NB4 (cell line): Measurements from ENCODE around the gene HAGHL.

Experiments used
- DNase-seq: peaks from one replicate; pipeline ENCODE4 v3.0.0; 2010; ENCODE audit warnings: low read depth
- H3K4me3 ChIP-seq: one replicate; pipeline ENCODE4 v1.5.1; 2011; ENCODE audit warnings: mild to moderate bottlenecking, low read depth, low read length, moderate library complexity
- MAX ChIP-seq: IDR thresholded peaks from 2 replicates; pipeline ENCODE4 v1.6.1; 2011; ENCODE audit warnings: low read depth, low read length
- MYC ChIP-seq: IDR thresholded peaks from 2 replicates; pipeline ENCODE4 v1.6.1; 2011; ENCODE audit warnings: low read depth, low read length
- POLR2A ChIP-seq: IDR thresholded peaks from 2 replicates; pipeline ENCODE4 v1.6.1; 2011; ENCODE audit warnings: mild to moderate bottlenecking; ENCODE audit not compliant: insufficient read length; ENCODE audit errors: extremely low read depth
- TF ChIP-seq, protein P1 (sequence below): IDR thresholded peaks from one replicate; pipeline ENCODE4 v1.5.1; 2012; ENCODE audit warnings: low read depth, low read length

The HAGHL gene

GRCh38 chr16:683396-684070 is 43.4 kb upstream of the HAGHL start:
- peak; percentile 38 for DNase-seq
- no peak for TF ChIP-seq MYC
- TF ChIP-seq MAX: no peak
- TF ChIP-seq, protein P1, sequence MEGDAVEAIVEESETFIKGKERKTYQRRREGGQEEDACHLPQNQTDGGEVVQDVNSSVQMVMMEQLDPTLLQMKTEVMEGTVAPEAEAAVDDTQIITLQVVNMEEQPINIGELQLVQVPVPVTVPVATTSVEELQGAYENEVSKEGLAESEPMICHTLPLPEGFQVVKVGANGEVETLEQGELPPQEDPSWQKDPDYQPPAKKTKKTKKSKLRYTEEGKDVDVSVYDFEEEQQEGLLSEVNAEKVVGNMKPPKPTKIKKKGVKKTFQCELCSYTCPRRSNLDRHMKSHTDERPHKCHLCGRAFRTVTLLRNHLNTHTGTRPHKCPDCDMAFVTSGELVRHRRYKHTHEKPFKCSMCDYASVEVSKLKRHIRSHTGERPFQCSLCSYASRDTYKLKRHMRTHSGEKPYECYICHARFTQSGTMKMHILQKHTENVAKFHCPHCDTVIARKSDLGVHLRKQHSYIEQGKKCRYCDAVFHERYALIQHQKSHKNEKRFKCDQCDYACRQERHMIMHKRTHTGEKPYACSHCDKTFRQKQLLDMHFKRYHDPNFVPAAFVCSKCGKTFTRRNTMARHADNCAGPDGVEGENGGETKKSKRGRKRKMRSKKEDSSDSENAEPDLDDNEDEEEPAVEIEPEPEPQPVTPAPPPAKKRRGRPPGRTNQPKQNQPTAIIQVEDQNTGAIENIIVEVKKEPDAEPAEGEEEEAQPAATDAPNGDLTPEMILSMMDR: no peak
- no peak for TF ChIP-seq POLR2A
- H3K4me3 ChIP-seq: peak overlapping the region; percentile 53

GRCh38 chr16:684071-684794 is 42.7 kb upstream of the HAGHL start, which contains the start of gene JMJD8:
JMJD8 (minus strand) TSS chr16:684334; CDS start chr16:684319, 15 bp downstream.
- peak; percentile 94 for DNase-seq
- peak within 1 kb of the TSS; percentile 53 for H3K4me3 ChIP-seq
- TF ChIP-seq, protein P1: no peak
- peak; percentile 18 for TF ChIP-seq MAX
- peak; percentile 75 for TF ChIP-seq POLR2A
- peak; percentile 65; the same call in 1 of the 2 replicates for TF ChIP-seq MYC

- peak overlapping the region; percentile 32 for H3K4me3 ChIP-seq
Measured at GRCh38 chr16:684961-685696, 41.8 kb upstream of the HAGHL start.

GRCh38 chr16:685967-686366 is 40.9 kb upstream of the HAGHL start:
- TF ChIP-seq POLR2A: no peak
- TF ChIP-seq MAX: peak; percentile 12; the same call in 1 of the 2 replicates
- peak; percentile 18; the same call in 1 of the 2 replicates for TF ChIP-seq MYC
- TF ChIP-seq, protein P1: peak; percentile 50
- no peak overlapping the region for H3K4me3 ChIP-seq
- DNase-seq: peak; percentile 56

More at GRCh38 chr16:684961-685696, 41.8 kb upstream of the HAGHL start:
- TF ChIP-seq MAX: no peak
- no peak for TF ChIP-seq MYC
- TF ChIP-seq POLR2A: no peak
- TF ChIP-seq, protein P1: no peak
- DNase-seq: peak; percentile 57

DNA sequence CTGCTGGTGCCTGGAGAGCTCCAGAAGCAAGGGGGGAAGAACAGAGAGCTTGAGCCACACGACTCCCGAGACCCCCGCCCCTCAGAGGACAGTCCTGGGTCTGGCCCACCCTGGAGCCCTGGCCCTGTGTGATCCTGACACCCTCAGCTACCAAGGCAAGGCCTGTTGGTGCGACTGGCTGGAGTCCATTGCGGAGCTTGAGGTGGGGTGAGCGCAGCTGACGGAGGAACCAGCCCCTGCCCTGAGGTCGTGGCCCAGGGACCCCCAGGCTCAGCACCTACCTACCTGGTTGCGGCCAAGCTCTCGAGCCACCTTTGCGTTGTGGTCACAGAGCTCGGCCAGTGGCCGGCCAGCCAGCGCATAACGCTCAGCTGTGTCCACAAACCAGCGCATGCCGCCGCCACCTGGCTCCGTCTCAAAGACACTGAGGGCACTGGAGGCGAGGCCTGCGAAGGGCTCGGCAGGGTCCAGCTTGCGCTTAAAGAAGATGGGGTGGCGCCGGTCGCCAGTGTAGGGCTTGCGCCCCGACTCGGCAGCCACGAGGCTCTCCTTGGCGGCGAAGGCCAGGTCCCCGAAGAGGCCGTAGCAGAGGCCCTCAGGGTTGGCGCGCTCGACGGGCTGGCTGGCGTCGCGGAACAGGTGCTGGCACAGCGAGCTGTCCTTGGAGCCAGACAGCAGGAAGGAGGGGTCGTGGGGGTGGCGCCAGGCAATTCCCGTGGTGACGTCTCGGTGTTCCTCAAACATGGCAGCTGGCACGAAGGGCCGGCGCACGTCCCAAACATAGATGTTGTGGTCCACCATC is 40.2 kb upstream of the HAGHL start:
- no peak overlapping the region for H3K4me3 ChIP-seq
- TF ChIP-seq POLR2A: no peak
- TF ChIP-seq MAX: no peak
- TF ChIP-seq, protein P1: no peak
- no peak for TF ChIP-seq MYC
- DNase-seq: no peak
